Measurements from ENCODE around the gene CNTN3.

The CNTN3 gene

GRCh38 chr3:74607803-74608202 is 6.7 kb downstream of the CNTN3 start:
- DNase-seq (ENCODE audit: low read depth), result no peak

GRCh38 chr3:74606996-74607395 is 7.5 kb downstream of the CNTN3 start:
- no peak for DNase-seq (ENCODE audit: low read depth)

- no peak for DNase-seq (ENCODE audit: low read depth)
Observed at GRCh38 chr3:74605437-74605836, 9.0 kb downstream of the CNTN3 start.

- DNase-seq (ENCODE audit: low read depth), result no peak
Observed at GRCh38 chr3:74603292-74603691, 11.2 kb downstream of the CNTN3 start.

GRCh38 chr3:74602471-74602870 is 12.0 kb downstream of the CNTN3 start:
- DNase-seq (ENCODE audit: low read depth), result no peak

- no peak for DNase-seq (ENCODE audit: low read depth)
Observed at GRCh38 chr3:74601793-74602192, 12.7 kb downstream of the CNTN3 start.

- no peak for DNase-seq (ENCODE audit: low read depth)
Observed at GRCh38 chr3:74599564-74599963, 14.9 kb downstream of the CNTN3 start.

- no peak for DNase-seq (ENCODE audit: low read depth)
Observed at GRCh38 chr3:74593152-74593551, 21.3 kb downstream of the CNTN3 start.

- DNase-seq (ENCODE audit: low read depth), result no peak
Observed at GRCh38 chr3:74592359-74592758, 22.1 kb downstream of the CNTN3 start.

GRCh38 chr3:74591946-74592345 is 22.5 kb downstream of the CNTN3 start:
- no peak for DNase-seq (ENCODE audit: low read depth)

GRCh38 chr3:74591342-74591741 is 23.1 kb downstream of the CNTN3 start:
- DNase-seq (ENCODE audit: low read depth), result no peak

- no peak for DNase-seq (ENCODE audit: low read depth)
Observed at GRCh38 chr3:74590620-74591262, 23.7 kb downstream of the CNTN3 start.

- DNase-seq (ENCODE audit: low read depth), result no peak
Observed at GRCh38 chr3:74584782-74585181, 29.7 kb downstream of the CNTN3 start.

GRCh38 chr3:74582982-74583381 is 31.5 kb downstream of the CNTN3 start:
- no peak for DNase-seq (ENCODE audit: low read depth)

- no peak for DNase-seq (ENCODE audit: low read depth)
Observed at GRCh38 chr3:74575857-74576256, 38.6 kb downstream of the CNTN3 start.

GRCh38 chr3:74571118-74571517 is 43.3 kb downstream of the CNTN3 start:
- DNase-seq (ENCODE audit: low read depth), result no peak
